NCI-H2227 treated with DMSO at 0.1 percent for 48 hours (cell line): ENCODE measurements around the gene KAT5.
"Not testable (repeated sequence)": the region's sequence is repeated elsewhere in the genome, so short reads cannot be mapped to it uniquely, and the experiment has no call there.

Experiments
- DNase-seq: peaks from one replicate; lab custom pipeline; 2025; lab: John Stamatoyannopoulos, UW

KAT5 gene

DNA sequence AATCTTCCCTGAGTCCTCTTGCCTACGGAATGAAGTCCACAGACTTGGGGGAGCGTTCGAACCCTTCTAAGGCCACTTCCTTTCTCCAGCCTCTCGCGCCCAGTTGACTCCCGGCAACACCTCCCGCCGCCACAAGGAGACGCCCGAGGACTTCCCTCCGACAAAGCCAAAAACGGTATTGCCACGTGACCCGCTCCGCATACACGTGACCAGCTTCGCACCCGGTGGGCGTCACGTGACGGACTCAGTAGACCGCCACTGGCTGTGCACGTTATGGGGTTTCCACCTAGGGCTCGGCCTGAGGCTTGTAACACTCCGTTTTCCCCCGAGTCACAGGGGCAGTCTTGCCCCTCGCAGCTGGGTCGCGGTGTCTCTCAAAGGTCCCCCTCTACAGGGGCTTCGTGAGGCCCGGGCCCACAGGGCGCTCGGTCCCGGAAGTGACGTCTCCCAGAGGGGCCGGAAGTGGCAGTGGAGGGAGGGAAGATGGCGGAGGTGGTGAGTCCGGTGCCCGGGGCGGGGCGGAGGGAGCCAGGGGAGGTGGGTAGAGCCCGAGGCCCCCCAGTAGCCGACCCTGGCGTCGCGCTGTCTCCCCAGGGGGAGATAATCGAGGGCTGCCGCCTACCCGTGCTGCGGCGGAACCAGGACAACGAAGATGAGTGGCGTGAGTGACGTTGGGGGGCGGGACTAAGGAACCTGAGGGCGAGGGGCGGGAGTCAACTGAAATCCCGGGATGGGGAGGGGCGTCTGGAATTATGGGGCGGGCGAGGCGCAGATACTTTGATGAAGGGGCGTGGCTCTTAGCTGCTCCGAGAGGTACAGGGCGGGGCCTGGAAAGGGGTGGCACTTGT lies at the start of gene KAT5:
TSS of gene KAT5 (plus strand) at position 468 of the 848 bp plus-strand sequence. CDS start at position 484, 16 bp downstream.
- peak; percentile 98 for DNase-seq

- DNase-seq, result peak; percentile 84
Observed at GRCh38 chr11:65662799-65663638, 49.0 kb upstream of the KAT5 start, which contains the start of gene RELA. Gene RELA (minus strand): TSS chr11:65662916. CDS start chr11:65662832, 84 bp downstream.

DNA sequence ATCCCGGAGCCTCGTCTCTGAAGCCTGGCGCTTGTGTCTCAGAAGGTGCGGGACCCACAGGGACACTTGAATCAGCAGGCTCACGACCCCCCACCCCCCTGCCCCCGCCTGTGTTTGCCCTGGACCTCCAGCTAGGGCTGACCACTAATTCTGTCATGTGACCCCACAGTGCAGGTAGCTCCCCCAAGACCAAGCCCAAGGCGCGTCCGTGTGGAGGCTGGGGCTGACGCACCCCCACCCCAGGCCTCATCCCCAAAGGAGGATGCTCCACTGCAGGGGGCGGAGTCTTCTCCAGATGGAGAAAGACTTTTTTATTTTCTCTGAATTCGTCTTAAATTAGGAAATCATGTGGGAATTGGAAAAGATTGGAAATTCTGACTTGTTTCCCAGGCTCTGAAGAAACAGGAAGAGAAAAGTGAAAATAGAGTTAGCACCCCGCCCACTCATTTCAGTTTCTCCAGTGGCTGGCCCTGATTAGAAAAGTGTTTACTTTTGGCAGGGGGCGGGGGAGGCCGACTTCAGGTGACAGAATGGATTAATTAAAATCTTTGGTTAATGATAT lies 48.3 kb upstream of the KAT5 start:
- no peak for DNase-seq

DNA sequence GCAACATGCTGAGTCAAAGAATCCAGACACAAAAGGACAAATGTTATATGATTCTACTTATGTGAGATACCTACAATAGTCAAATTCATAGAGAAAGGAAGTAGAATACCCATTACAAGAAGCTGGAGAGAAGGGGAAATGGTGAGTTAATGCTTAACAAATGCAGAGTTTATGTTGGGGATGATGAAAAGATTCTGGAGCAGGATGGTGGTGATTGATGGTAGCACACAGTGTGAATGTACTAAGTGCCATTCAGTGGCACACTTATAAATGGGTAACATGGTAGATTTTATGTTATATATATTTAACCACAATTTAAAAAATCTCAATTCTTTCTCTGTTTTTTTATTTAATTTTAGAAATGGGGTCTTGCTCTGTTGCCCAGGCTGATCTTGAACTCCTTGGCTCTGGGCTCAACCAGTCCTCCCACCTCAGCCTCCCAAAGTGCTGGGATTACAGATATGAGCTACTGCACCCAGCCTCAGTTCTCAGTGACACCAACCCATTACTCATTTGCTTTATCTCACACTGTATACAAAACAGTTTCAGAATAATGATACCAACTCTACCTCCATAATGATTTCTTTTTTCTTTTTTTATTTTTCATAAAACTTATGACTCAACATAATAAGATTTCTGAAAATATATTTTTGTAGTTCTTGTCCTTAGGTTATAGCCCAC lies 39.7 kb upstream of the KAT5 start:
- DNase-seq, result no peak

DNA sequence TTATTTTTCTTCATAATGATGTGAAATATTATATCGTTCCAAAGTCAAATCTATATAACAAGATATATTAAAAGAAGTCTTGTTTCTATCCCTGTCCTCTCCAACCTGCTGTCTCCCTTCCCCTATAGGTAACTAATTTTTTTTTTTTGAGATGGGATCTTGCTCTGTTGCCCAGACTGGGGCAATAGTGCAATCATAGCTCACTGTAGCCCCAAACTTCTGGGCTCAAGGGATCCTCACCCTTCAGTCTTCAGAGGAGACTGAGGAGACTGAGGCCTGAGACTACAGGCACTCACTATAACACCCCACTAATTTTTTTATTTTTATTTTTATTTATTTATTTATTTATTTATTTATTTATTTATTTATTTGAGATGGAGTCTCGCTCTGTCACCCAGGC lies 39.1 kb upstream of the KAT5 start:
- DNase-seq, result no peak

GRCh38 chr11:65680192-65680743 lies 31.8 kb upstream of the KAT5 start:
- DNase-seq, result no peak

- not testable (repeated sequence) for DNase-seq
Observed at GRCh38 chr11:65683480-65683879, 28.6 kb upstream of the KAT5 start.

DNA sequence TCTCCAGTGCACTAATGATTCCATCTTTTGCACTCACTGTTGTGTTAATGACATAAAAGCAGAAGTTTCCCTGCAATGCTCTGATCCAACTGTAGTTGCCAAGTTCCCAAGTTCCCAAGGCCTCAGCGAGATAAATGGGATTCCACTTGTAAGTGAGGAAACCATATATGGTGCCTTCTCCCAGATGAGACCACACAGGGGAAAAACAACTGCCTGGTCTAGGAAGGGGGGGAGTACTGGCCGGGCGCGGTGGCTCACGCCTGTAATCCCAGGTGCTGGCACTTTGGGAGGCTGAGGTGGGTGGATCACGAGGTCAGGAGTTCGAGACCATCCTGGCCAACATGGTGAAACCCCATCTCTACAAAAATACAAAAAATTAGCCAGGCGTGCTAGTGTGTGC lies 26.1 kb upstream of the KAT5 start:
- DNase-seq, result no peak

DNA sequence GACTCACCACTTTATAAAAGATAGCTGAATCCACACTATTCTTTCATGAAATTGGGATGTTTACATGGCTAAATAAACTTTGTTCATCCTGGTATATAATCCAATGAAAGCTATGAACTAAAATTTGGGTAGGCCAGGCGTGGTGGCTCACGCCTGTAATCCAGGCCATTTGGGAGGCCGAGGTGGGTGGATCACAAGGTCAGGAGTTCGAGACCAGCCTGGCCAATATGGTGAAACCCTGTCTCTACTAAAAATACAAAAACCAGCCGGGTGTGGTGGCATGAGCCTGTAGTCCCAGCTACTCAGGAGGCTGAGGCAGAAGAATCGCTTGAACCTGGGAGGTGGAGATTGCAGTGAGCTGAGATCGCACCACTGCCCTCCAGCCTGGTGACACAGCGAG lies 20.2 kb upstream of the KAT5 start:
- not testable (repeated sequence) for DNase-seq

DNA sequence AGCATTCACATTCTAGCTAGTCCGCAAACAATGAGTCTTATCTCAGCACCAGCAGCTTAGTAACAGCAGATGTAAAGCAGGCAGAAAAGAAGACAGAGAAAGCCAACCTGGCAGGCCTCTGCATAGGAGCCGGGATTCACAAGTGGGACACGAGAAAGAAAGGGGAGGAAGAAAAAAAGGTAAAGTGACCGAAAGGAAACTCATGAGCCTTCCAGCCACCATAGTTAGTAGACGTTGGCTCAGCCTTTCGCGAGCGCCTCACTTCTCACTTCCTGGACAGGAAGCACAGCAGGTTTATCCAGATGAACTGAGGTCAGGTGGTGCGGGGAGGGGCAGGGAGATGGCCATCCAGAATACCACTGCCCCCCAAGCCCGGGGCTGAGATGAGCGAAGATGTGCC lies 19.7 kb upstream of the KAT5 start:
- DNase-seq, result no peak

- peak; percentile 86 for DNase-seq
Observed at GRCh38 chr11:65695459-65696241, 16.4 kb upstream of the KAT5 start.

GRCh38 chr11:65696802-65697552 lies 15.1 kb upstream of the KAT5 start:
- DNase-seq, result no peak

DNA sequence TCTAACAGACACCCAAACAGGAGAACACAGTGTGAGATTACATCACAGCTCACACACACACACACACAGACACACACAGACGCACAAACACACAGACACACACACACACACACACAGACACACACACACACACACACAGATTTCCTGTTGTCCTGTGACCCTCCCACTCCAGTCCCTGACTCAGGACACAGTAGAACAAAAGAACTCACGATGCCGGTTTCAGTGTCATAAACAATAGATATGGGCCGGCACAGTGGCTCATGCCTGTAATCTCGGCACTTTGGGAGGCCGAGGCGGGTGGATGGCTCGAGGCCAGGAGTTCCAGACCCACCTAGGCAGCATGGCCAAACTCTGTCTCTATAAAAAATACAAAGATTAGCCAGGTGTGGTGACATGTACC lies 13.8 kb upstream of the KAT5 start:
- DNase-seq, result no peak

- no peak for DNase-seq
Observed at GRCh38 chr11:65699306-65699705, 12.7 kb upstream of the KAT5 start.

DNA sequence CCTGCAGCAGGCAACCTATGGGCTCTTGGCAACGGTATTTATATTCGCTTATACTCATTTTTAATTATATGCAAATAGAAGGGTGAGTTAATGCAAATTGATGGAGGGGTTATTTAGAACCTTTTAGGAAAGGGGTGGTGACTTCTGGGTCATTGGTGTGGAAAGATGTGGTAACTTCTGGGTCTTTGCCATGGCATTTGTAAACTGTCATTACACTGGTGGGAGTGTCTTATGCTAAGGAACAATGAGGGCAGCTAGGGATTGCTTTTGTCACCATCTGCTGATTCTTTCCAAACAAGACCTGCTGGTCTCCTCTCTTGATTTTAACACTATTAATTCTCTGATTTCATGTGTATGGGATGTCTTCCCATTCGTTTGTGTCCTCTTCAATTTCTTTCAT lies 11.7 kb upstream of the KAT5 start:
- no peak for DNase-seq

- no peak for DNase-seq
Observed at GRCh38 chr11:65701686-65702085, 10.4 kb upstream of the KAT5 start.

DNA sequence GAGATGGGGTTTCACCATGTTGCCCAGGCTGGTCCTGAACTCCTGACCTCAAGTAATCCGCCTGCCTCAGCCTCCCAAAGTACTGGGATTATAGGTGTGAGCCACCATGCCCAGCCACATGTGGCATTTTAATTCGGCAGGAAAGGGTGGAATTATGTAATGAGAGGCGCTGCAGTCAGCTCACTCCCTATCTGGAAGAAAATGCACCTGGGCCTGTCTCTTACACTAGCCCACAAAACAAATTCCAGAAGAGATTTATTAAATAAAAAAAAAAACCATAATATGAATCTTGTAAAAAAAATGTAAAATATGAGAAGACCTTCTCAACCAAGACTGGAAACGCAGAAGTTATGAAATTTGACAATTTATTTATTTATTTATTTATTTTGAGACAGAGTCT lies 8.2 kb upstream of the KAT5 start:
- no peak for DNase-seq

DNA sequence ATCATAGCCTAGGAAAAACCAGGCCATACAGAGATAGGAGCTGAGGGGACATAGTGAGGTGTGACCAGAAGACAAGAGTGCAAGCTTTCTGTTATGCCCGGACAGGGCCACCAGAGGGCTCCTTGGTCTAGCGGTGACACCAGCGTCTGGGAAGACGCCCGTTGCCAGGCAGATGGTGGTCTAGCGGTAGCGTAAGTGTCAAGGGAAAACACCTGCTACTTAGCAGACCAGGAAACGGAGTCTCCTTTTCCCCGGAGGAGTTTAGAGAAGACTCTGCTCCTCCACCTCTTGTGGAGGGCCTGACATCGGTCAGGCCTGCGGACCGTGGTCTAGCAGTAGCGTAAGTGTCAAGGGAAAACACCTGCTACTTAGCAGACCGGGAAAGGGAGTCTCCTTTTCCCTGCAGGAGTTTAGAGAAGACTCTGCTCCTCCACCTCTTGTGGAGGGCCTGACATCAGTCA lies 5.7 kb upstream of the KAT5 start:
- peak; percentile 35 for DNase-seq

GRCh38 chr11:65707002-65707401 lies 5.0 kb upstream of the KAT5 start:
- not testable (repeated sequence) for DNase-seq

- no peak for DNase-seq
Observed at GRCh38 chr11:65708451-65708850, 3.6 kb upstream of the KAT5 start.
